B cell (primary cell): ENCODE measurements around the gene VPS33A. TPM values are rescaled to one million over a fixed set of nuclear protein-coding genes. Genes with fewer than 3 reads are reported as not detected.

ENCODE experiments used
- ATAC-seq: fragments of 200-7000 bp; cut with Tn5 transposase; one replicate; pipeline ENCODE4 v1.10.0; 2021; ENCODE audit warnings: low read depth, mild to moderate bottlenecking, moderate number of reproducible peaks, moderate library complexity
- CTCF ChIA-PET: fragments of 350-600 bp; sonication (Branson Sonifier 250); formaldehyde crosslinking; loops from one replicate; lab custom pipeline; 2021; ENCODE audit warnings: antibody characterized with exemption, inconsistent platforms; lab: Charles Lee
- POLR2A ChIA-PET: fragments of 350-600 bp; sonication (Branson Sonifier 250); formaldehyde crosslinking; loops from one replicate; lab custom pipeline; 2021; ENCODE audit warnings: antibody characterized with exemption; lab: Charles Lee
- DNase-seq: peaks from one replicate; pipeline ENCODE4 v3.0.0; 2013
- H2AFZ ChIP-seq: 2 replicates; pipeline ENCODE4 v1.6.1; 2012; ENCODE audit warnings: mild to moderate bottlenecking, low read depth, low read length; ENCODE audit not compliant: insufficient read depth, poor library complexity, severe bottlenecking
- H3K27ac ChIP-seq, 2 donors: 1 replicate in 1 of 2; 2 replicates in 1 of 2; pipeline ENCODE4 v1.5.1; 2012 to 2013; ENCODE audit warnings: low read length in 2 of 2, mild to moderate bottlenecking in 2 of 2, moderate library complexity in 1 of 2
- H3K27me3 ChIP-seq, 4 experiments: fragments of 200-600 bp in 1 of 4; sonication (generic) in 1 of 4; replicated peaks in 1 of 4; 1 replicate in 2 of 4; 2 replicates in 2 of 4; pipeline versions ENCODE4 v1.6.1 to v1.7.0; 2013 to 2016; ENCODE audit warnings: low read length in 3 of 4, mild to moderate bottlenecking in 2 of 4, mixed read lengths in 1 of 4, moderate library complexity in 1 of 4; ENCODE audit not compliant: insufficient read depth in 4 of 4, control insufficient read depth in 3 of 4; ENCODE audit errors: control extremely low read depth in 1 of 4
- H3K36me3 ChIP-seq, 2 experiments: replicated peaks in 1 of 2; 1 replicate in 1 of 2; 2 replicates in 1 of 2; pipeline versions ENCODE4 v1.6.1 to v1.7.1; 2013; ENCODE audit warnings: low read length in 1 of 2; ENCODE audit not compliant: insufficient read depth in 2 of 2, control insufficient read depth in 1 of 2; ENCODE audit errors: control extremely low read depth in 1 of 2, extremely low read depth in 1 of 2
- H3K4me1 ChIP-seq, 2 donors: fragments of 200-600 bp in 1 of 2; sonication (generic) in 1 of 2; 1 replicate in 1 of 2; 2 replicates in 1 of 2; pipeline versions ENCODE4 v1.5.1 to v1.6.1; 2013 to 2017; ENCODE audit warnings: low read length in 2 of 2; ENCODE audit not compliant: control insufficient read depth in 2 of 2, insufficient read depth in 2 of 2
- H3K4me2 ChIP-seq: replicated peaks from 2 replicates; pipeline ENCODE3; 2012; ENCODE audit warnings: mild to moderate bottlenecking, low read depth, low read length; ENCODE audit not compliant: poor library complexity, severe bottlenecking
- H3K4me3 ChIP-seq, 5 experiments: fragments of 200-600 bp in 1 of 5; sonication (generic) in 1 of 5; 1 replicate in 3 of 5; 2 replicates in 2 of 5; pipeline versions ENCODE4 v1.5.1 to v1.7.0; 2011 to 2016; ENCODE audit warnings: low read length in 4 of 5, mild to moderate bottlenecking in 4 of 5, low read depth in 2 of 5, control low read depth in 1 of 5, moderate library complexity in 1 of 5; ENCODE audit not compliant: insufficient read depth in 1 of 5; ENCODE audit errors: control extremely low read depth in 1 of 5, extremely low read depth in 1 of 5
- H3K79me2 ChIP-seq: fragments of 200-600 bp; sonication (generic); one replicate; pipeline ENCODE4 v1.6.0; 2016; ENCODE audit warnings: low read length; ENCODE audit not compliant: control insufficient read depth, insufficient read depth
- H3K9ac ChIP-seq: fragments of 200-600 bp; sonication (generic); 2 replicates; pipeline ENCODE4 v1.6.1; 2017; ENCODE audit warnings: mild to moderate bottlenecking, low read length, moderate library complexity
- H3K9me3 ChIP-seq, 3 donors: one replicate each; pipeline versions ENCODE4 v1.6.1 to v1.7.1; 2013; ENCODE audit warnings: low read length in 2 of 3; ENCODE audit not compliant: control insufficient read depth in 2 of 3, insufficient read depth in 1 of 3; ENCODE audit errors: control extremely low read depth in 1 of 3
- H4K20me1 ChIP-seq: 2 replicates; pipeline ENCODE4 v1.6.0; 2012; ENCODE audit warnings: mild to moderate bottlenecking, low read length; ENCODE audit not compliant: insufficient read depth, control insufficient read depth, poor library complexity, severe bottlenecking
- H3K27ac Mint-ChIP-seq: one replicate; pipeline ENCODE4 v1.8.0; 2021; ENCODE audit warnings: mixed read lengths
- H3K27me3 Mint-ChIP-seq: one replicate; pipeline ENCODE4 v1.8.0; 2021; ENCODE audit warnings: mixed read lengths
- H3K4me1 Mint-ChIP-seq: one replicate; pipeline ENCODE4 v1.8.0; 2021; ENCODE audit warnings: mixed read lengths
- H3K4me3 Mint-ChIP-seq: one replicate; pipeline ENCODE4 v1.8.0; 2021; ENCODE audit warnings: mixed read lengths
- H3K9me3 Mint-ChIP-seq: one replicate; pipeline ENCODE4 v1.8.0; 2022; ENCODE audit warnings: mixed read lengths; ENCODE audit not compliant: insufficient read depth
- EZH2 ChIP-seq: IDR thresholded peaks from 2 replicates; pipeline ENCODE4 v1.6.1; 2012; ENCODE audit warnings: borderline replicate concordance, low read depth, mild to moderate bottlenecking, moderate library complexity, low read length; ENCODE audit not compliant: insufficient read depth, poor library complexity, severe bottlenecking
- WGBS: methylation state at CpG from one replicate; pipeline ENCODE4 v1.1.5; 2013; ENCODE audit warnings: missing lambda C conversion rate; ENCODE audit not compliant: insufficient coverage; 5-methylcytosine and 5-hydroxymethylcytosine counted together
- intact Hi-C: fragments of 100-400 bp; cut with micrococcal nuclease; formaldehyde crosslinking; loops from one replicate; pipeline ENCODE4 v1.10.0; 2022
- polyA plus RNA-seq: library from polyadenylated mRNA; depleted of rRNA; stranded (reverse); fragments of >200 nt; gene quantifications from 2 replicates; pipeline ENCODE4 v1.2.3, GENCODE V29; 2012
- total RNA-seq, 2 donors: library from RNA; stranded (reverse); fragments of 120-200 nt in 1 of 2; gene quantifications; 1 replicate in 1 of 2; 2 replicates in 1 of 2; pipeline versions ENCODE4 v1.2.3 to v1.2.4, GENCODE V29; 2013 to 2022
- TF ChIP-seq, protein P1 (sequence below): fragments of 200-600 bp; IDR thresholded peaks from one replicate; pipeline ENCODE4 v1.8.0; 2022; ENCODE audit warnings: antibody characterized with exemption, mild to moderate bottlenecking

Gene VPS33A
- total and polyA plus RNA-seq, 2 donors (not counting 1 experiment from before 2014, with no cell fraction given) = 11.1 to 34.9 TPM

DNA sequence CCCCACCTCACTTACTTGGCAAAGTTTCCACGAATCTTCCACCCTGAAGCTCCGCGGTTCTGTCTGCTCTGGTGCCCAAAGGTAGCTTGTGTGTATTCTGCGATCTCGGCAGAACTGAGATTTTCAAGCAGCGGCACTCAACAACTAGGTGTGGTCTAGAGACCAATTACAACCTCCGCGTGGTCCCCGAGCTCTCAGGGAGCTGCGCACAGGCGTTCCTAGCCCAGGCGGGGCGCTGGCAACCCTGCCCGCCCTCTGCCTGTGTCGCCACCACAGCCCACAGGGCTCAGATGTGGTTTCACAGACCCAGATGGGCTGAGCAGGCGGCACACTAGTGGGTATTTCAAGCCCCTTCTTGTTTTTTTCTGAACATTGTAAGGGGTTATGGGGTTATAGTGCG lies 39.0 kb downstream of the VPS33A start:
- intact Hi-C loops = no loop called here
- Histone ChIP-seq H3K4me1 (peaks cover 19 to 21% of the 10 kb centered on the region in 2 donors), H3K4me2 (peak overlapping the region; percentile 96), H3K9me3 (no peaks in the 10 kb centered on the region), H3K27me3 (no peaks in the 10 kb centered on the region), H3K27ac (no peak overlapping the region), H3K36me3 (peaks cover 0 to 41% of the 10 kb centered on the region in 2 experiments), H3K9ac (no peak overlapping the region), H4K20me1 (peaks cover 14% of the 10 kb centered on the region), H3K79me2 (peaks cover 31% of the 10 kb centered on the region), H3K4me3 (no peak overlapping the region), H2AFZ (no peak overlapping the region)
- TF ChIP-seq, protein P1, sequence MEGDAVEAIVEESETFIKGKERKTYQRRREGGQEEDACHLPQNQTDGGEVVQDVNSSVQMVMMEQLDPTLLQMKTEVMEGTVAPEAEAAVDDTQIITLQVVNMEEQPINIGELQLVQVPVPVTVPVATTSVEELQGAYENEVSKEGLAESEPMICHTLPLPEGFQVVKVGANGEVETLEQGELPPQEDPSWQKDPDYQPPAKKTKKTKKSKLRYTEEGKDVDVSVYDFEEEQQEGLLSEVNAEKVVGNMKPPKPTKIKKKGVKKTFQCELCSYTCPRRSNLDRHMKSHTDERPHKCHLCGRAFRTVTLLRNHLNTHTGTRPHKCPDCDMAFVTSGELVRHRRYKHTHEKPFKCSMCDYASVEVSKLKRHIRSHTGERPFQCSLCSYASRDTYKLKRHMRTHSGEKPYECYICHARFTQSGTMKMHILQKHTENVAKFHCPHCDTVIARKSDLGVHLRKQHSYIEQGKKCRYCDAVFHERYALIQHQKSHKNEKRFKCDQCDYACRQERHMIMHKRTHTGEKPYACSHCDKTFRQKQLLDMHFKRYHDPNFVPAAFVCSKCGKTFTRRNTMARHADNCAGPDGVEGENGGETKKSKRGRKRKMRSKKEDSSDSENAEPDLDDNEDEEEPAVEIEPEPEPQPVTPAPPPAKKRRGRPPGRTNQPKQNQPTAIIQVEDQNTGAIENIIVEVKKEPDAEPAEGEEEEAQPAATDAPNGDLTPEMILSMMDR = no peak
- no peak for TF ChIP-seq EZH2
- DNase-seq (no peak), ATAC-seq (no peak)
- no peaks in the 10 kb centered on the region for H3K9me3 Mint-ChIP-seq
- CTCF ChIA-PET = no interaction called here
- no peak overlapping the region for H3K27ac Mint-ChIP-seq
- H3K4me3 Mint-ChIP-seq = peak overlapping the region; percentile 71
- POLR2A ChIA-PET = interaction anchor here (0.8 kb wide), 1 partner anchor 12 kb away, joined by 3 read pairs; no protein-coding TSS in a partner anchor
- no peaks in the 10 kb centered on the region for H3K27me3 Mint-ChIP-seq
- WGBS = 91% methylated on average over 17 of the region's 17 CpGs
- H3K4me1 Mint-ChIP-seq = peaks cover 32% of the 10 kb centered on the region

DNA sequence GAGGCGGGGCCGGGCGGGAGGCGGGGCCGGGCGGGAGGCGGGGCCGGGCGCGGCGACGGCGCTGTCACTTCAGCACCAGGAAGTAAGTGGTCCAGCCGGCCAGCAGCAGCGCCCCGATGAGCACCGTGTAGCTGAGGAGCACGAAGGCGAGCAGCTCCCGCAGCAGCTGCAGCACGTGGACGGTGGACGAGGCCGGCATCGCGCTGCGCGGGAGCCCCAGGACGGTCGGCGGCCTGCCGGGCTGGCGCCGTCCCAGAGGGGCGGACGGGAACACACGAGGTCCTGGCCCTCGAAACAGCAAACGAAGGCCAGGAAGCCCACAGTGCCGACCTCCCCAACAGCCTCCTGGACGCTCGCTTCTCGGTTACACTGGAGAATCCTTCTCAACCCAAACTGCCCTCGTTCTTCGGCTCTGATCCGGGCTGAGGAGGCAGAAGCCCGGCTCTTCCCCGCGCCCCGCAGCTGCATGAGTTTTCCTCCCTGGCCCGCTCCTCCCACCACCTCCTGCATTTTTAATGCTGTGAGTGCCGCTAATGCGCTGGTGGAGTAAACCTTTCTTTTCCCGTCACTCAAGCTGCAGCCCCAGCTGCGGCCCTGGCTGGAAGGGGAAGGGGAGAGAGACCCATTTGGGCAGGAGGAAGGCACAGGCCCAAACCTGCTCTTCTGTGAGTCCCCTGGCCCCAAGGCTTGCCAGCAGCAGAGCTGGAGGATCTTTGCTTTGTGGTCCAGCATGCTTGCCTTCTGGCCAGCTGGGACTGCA lies 39.7 kb downstream of the VPS33A start:
- Histone ChIP-seq H3K4me3 (peak overlapping the region; percentile 23 to 66 (median 51)), H4K20me1 (peaks cover 18% of the 10 kb centered on the region), H3K9me3 (no peaks in the 10 kb centered on the region), H3K4me2 (peak overlapping the region; percentile 96), H2AFZ (peak overlapping the region; percentile 76), H3K36me3 (peaks cover 0 to 40% of the 10 kb centered on the region in 2 experiments), H3K27ac (peak overlapping the region in 1 of 2 donors; percentile 34), H3K27me3 (no peaks in the 10 kb centered on the region), H3K4me1 (peaks cover 19 to 21% of the 10 kb centered on the region in 2 donors), H3K9ac (peak overlapping the region; percentile 61), H3K79me2 (peaks cover 39% of the 10 kb centered on the region)
- Mint-ChIP-seq H3K27ac (peak overlapping the region; percentile 15), H3K4me3 (peak overlapping the region; percentile 94), H3K4me1 (peaks cover 34% of the 10 kb centered on the region), H3K27me3 (no peaks in the 10 kb centered on the region), H3K9me3 (no peaks in the 10 kb centered on the region)
- intact Hi-C loops = loop anchor here (1.0 kb wide), 3 partner anchors 40 to 275 kb away; partner anchors contain the start of genes MLXIP and VPS33A
- ChIA-PET CTCF (interaction anchor here (0.6 kb wide), 1 partner anchor 335 kb away, joined by 3 read pairs; no protein-coding TSS in a partner anchor), POLR2A (interaction anchor here (0.5 to 1.6 kb wide), 6 partner anchors 13 to 1541 kb away, joined by 3 to 10 read pairs (median 3); partner anchors contain the start of gene LRRC43)
- no peak for ATAC-seq
- 9% methylated on average over 52 of the region's 55 CpGs for WGBS
- TF ChIP-seq, protein P1 = no peak
- TF ChIP-seq EZH2 = no peak
- DNase-seq = no peak
